ENCODE data around the gene DAB2IP. TPM values are rescaled to one million over a fixed set of nuclear protein-coding genes. Genes with fewer than 3 reads are reported as not detected.

DAB2IP gene
- total and polyA plus RNA-seq, 2 experiments from 2014 or later, result 8.9 to 42.8 TPM

GRCh38 chr9:121813519-121814210 is 162.2 kb downstream of the DAB2IP start (continued):
- TF ChIP-seq ZNF462 (CRISPR knock-in tag; IDR thresholded peaks at IDR 0.05) (no peak), EZH2 (IDR thresholded peaks at IDR 0.05; ENCODE audit: low read depth, unreplicated experiment) (no peak), REST (IDR thresholded peaks at IDR 0.05; ENCODE audit: unreplicated experiment) (no peak), EZH2phosphoT487 (IDR thresholded peaks at IDR 0.05; ENCODE audit: unreplicated experiment) (no peak), NANOG (IDR thresholded peaks at IDR 0.05; ENCODE audit: borderline replicate concordance) (no peak), ZNF114 (CRISPR knock-in tag; IDR thresholded peaks at IDR 0.05) (no peak), ZNF331 (CRISPR knock-in tag; IDR thresholded peaks at IDR 0.05; ENCODE audit: low read depth) (no peak), CREB1 (CRISPR knock-in tag; IDR thresholded peaks at IDR 0.05; ENCODE audit: low read depth) (no peak)
- TF ChIP-seq, protein P1, sequence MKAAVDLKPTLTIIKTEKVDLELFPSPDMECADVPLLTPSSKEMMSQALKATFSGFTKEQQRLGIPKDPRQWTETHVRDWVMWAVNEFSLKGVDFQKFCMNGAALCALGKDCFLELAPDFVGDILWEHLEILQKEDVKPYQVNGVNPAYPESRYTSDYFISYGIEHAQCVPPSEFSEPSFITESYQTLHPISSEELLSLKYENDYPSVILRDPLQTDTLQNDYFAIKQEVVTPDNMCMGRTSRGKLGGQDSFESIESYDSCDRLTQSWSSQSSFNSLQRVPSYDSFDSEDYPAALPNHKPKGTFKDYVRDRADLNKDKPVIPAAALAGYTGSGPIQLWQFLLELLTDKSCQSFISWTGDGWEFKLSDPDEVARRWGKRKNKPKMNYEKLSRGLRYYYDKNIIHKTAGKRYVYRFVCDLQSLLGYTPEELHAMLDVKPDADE (IDR thresholded peaks at IDR 0.05), result no peak

Data from GM23338 (cell line).